A549 (cell line): ENCODE measurements around the gene APBB3. TPM values are rescaled to one million over a fixed set of nuclear protein-coding genes. Genes with fewer than 3 reads are reported as not detected.

ENCODE experiments used
- ATAC-seq, 2 experiments: fragments of 200-7000 bp in 1 of 2; fragments of >200 bp in 1 of 2; cut with Nextera tagmentation in 1 of 2; cut with Tn5 transposase in 1 of 2; 3 replicates each; pipeline versions ENCODE4 v1.8.0 to v1.9.1; 2018 to 2020; ENCODE audit warnings: mild to moderate bottlenecking in 1 of 2, moderate library complexity in 1 of 2
- CTCF ChIA-PET: fragments of 300-600 bp; sonication (Branson Sonifier 250); formaldehyde crosslinking; extraction: SDS; loops from one replicate; lab custom pipeline; 2021; ENCODE audit warnings: antibody characterized with exemption, inconsistent platforms; lab: Yijun Ruan, JAX
- POLR2A ChIA-PET: fragments of 350-600 bp; formaldehyde crosslinking; extraction: SDS; loops from one replicate; lab custom pipeline; 2021; ENCODE audit warnings: antibody characterized with exemption, inconsistent platforms; lab: Yijun Ruan, JAX
- DNase-seq, 2 experiments: peaks; one replicate each; pipeline versions ENCODE4 v3.0.0 to v3.0.0-alpha.2; 2011 to 2016; ENCODE audit warnings: low read depth in 1 of 2, low spot score in 1 of 2
- FAIRE-seq: peaks from 2 replicates; lab custom pipeline; 2011; peaks lifted over from hg19 to GRCh38; lab: Jason Lieb, UNC
- H3K27ac ChIP-seq, 2 experiments: fragments of >200 bp; sonication (Bioruptor Twin); formaldehyde crosslinking; 3 replicates each; pipeline ENCODE4 v1.5.1; 2016 to 2017
- H3K4me1 ChIP-seq: fragments of >200 bp; sonication (Bioruptor Twin); formaldehyde crosslinking; 3 replicates; pipeline ENCODE4 v1.6.1; 2016
- H3K4me2 ChIP-seq: fragments of >200 bp; sonication (Bioruptor Twin); formaldehyde crosslinking; 3 replicates; pipeline ENCODE4 v1.6.1; 2016
- H3K4me3 ChIP-seq: fragments of >200 bp; sonication (Bioruptor Twin); formaldehyde crosslinking; 3 replicates; pipeline ENCODE4 v1.5.1; 2016
- H3K9me3 ChIP-seq: fragments of >200 bp; sonication (Bioruptor Twin); formaldehyde crosslinking; 3 replicates; pipeline ENCODE4 v1.6.1; 2016
- BCL3 ChIP-seq: fragments of >200 bp; sonication (Bioruptor Twin); formaldehyde crosslinking; IDR thresholded peaks from 3 replicates; pipeline ENCODE4 v1.6.1; 2016
- BHLHE40 ChIP-seq: IDR thresholded peaks from 2 replicates; pipeline ENCODE4 v1.6.1; 2012; ENCODE audit warnings: low read depth, low read length, inconsistent platforms
- CBX2 ChIP-seq: fragments of 200-600 bp; sonication (generic); IDR thresholded peaks from 2 replicates; pipeline ENCODE4 v1.6.1; 2016; ENCODE audit warnings: low read depth, mild to moderate bottlenecking, borderline replicate concordance
- CHD2 ChIP-seq: fragments of 150-350 bp; IDR thresholded peaks from 2 replicates; pipeline ENCODE4 v1.6.1; 2014; ENCODE audit warnings: low read length; ENCODE audit not compliant: partially characterized antibody
- EHF ChIP-seq: fragments of 250-450 bp; sonication (Bioruptor Pico); IDR thresholded peaks from 2 replicates; pipeline ENCODE4 v1.5.0; 2020; ENCODE audit warnings: mild to moderate bottlenecking
- ELK1 ChIP-seq: fragments of 150-350 bp; IDR thresholded peaks from 2 replicates; pipeline ENCODE4 v1.6.1; 2014; ENCODE audit warnings: low read depth, mild to moderate bottlenecking, low read length
- EP300 ChIP-seq, 2 experiments: fragments of >200 bp; sonication (Bioruptor Twin); formaldehyde crosslinking; IDR thresholded peaks; 2 replicates in 1 of 2; 3 replicates in 1 of 2; pipeline ENCODE4 v1.6.1; 2016 to 2017
- FOXS1 ChIP-seq: fragments of 250-450 bp; sonication (Bioruptor Pico); IDR thresholded peaks from 2 replicates; pipeline ENCODE4 v1.5.0; 2020; ENCODE audit warnings: mild to moderate bottlenecking, moderate library complexity
- HES2 ChIP-seq: fragments of >200 bp; sonication (Bioruptor Twin); formaldehyde crosslinking; IDR thresholded peaks from 2 replicates; pipeline ENCODE4 v1.6.1; 2016
- HMGXB4 ChIP-seq: fragments of 250-450 bp; sonication (Bioruptor Pico); IDR thresholded peaks from 2 replicates; pipeline ENCODE4 v1.5.0; 2021; ENCODE audit warnings: mild to moderate bottlenecking, moderate library complexity, borderline replicate concordance
- HOXA7 ChIP-seq: fragments of 250-450 bp; sonication (Bioruptor Pico); IDR thresholded peaks from 2 replicates; pipeline ENCODE4 v1.5.0; 2020; ENCODE audit warnings: mild to moderate bottlenecking, moderate library complexity
- HOXB5 ChIP-seq: fragments of 250-450 bp; sonication (Bioruptor Pico); IDR thresholded peaks from 2 replicates; pipeline ENCODE4 v1.5.0; 2020; ENCODE audit warnings: mild to moderate bottlenecking, moderate library complexity
- JUN ChIP-seq, 2 experiments: fragments of >200 bp; sonication (Bioruptor Twin); formaldehyde crosslinking; IDR thresholded peaks; 2 replicates in 1 of 2; 3 replicates in 1 of 2; pipeline ENCODE4 v1.6.1; 2016 to 2017
- JUNB ChIP-seq: fragments of >200 bp; sonication (Bioruptor Twin); formaldehyde crosslinking; IDR thresholded peaks from 2 replicates; pipeline ENCODE4 v1.6.1; 2016
- KDM5A ChIP-seq: fragments of 200-600 bp; sonication (generic); IDR thresholded peaks from 2 replicates; pipeline ENCODE4 v1.6.1; 2016; ENCODE audit warnings: antibody characterized with exemption, mild to moderate bottlenecking
- MAFK ChIP-seq: fragments of 450-650 bp; IDR thresholded peaks from 2 replicates; pipeline ENCODE4 v1.6.1; 2014; ENCODE audit not compliant: partially characterized antibody
- MAX ChIP-seq: IDR thresholded peaks from 2 replicates; pipeline ENCODE4 v1.6.1; 2012
- MYC ChIP-seq: IDR thresholded peaks from 2 replicates; pipeline ENCODE4 v1.6.1; 2012; ENCODE audit warnings: mild to moderate bottlenecking, inconsistent platforms, low read length, improper control_type of control experiment, borderline replicate concordance
- NPAS2 ChIP-seq: fragments of 250-450 bp; sonication (Bioruptor Pico); IDR thresholded peaks from 2 replicates; pipeline ENCODE4 v1.8.0; 2022; ENCODE audit warnings: mild to moderate bottlenecking, moderate library complexity, borderline replicate concordance
- PBX3 ChIP-seq: IDR thresholded peaks from 2 replicates; pipeline ENCODE4 v1.6.1; 2012
- PHF8 ChIP-seq: fragments of 200-600 bp; sonication (generic); IDR thresholded peaks from 2 replicates; pipeline ENCODE4 v1.6.1; 2016; ENCODE audit warnings: low read depth, mild to moderate bottlenecking, antibody characterized with exemption, moderate library complexity, borderline replicate concordance
- POLR2A ChIP-seq: IDR thresholded peaks from 2 replicates; pipeline ENCODE4 v1.6.1; 2012; ENCODE audit warnings: mild to moderate bottlenecking, low read length
- RAD21 ChIP-seq, 2 experiments: fragments of >200 bp in 1 of 2; sonication (Bioruptor Twin) in 1 of 2; formaldehyde crosslinking in 1 of 2; IDR thresholded peaks in 1 of 2; conservative IDR thresholded peaks in 1 of 2; 2 replicates in 1 of 2; 3 replicates in 1 of 2; pipeline ENCODE4 v1.6.1; 2012 to 2018; ENCODE audit warnings: inconsistent platforms in 1 of 2
- REST ChIP-seq: fragments of 200-600 bp; sonication (generic); IDR thresholded peaks from 2 replicates; pipeline ENCODE4 v1.6.1; 2016; ENCODE audit warnings: antibody characterized with exemption, mild to moderate bottlenecking, moderate library complexity
- TFCP2L1 ChIP-seq: fragments of 250-450 bp; sonication (Bioruptor Pico); IDR thresholded peaks from 2 replicates; pipeline ENCODE4 v1.5.0; 2021; ENCODE audit warnings: mild to moderate bottlenecking
- USF2 ChIP-seq: fragments of 450-650 bp; IDR thresholded peaks from 2 replicates; pipeline ENCODE4 v1.6.1; 2014; ENCODE audit warnings: antibody characterized with exemption
- WGBS: methylation state at CpG from one replicate; pipeline ENCODE4 v1.1.6; 2017; ENCODE audit errors: missing lambda C conversion rate; 5-methylcytosine and 5-hydroxymethylcytosine counted together
- polyA minus RNA-seq: library from RNA; depleted of rRNA, polyadenylated mRNA; stranded (reverse); fragments of >200 nt; gene quantifications from 2 replicates; pipeline ENCODE4 v1.2.3, GENCODE V29; 2011; rRNA and poly(A)+ RNA removed
- polyA plus RNA-seq, 4 experiments: library from polyadenylated mRNA; depleted of rRNA in 3 of 4; stranded (reverse); fragments of >200 nt; fragmentation: RNase III in 1 of 4; extraction: RNeasy Plus Mini Kit Qiagen cat#74134 plus additional on column Dnase treatment in 1 of 4; gene quantifications; 2 replicates in 3 of 4; 3 replicates in 1 of 4; pipeline ENCODE4 v1.2.3, GENCODE V29; 2011 to 2017

Gene APBB3
- polyA plus RNA-seq (2011; rRNA removed) (11.7 and 13.4 TPM in 2 replicates), polyA plus RNA-seq (2017; fragmentation: RNase III; extraction: RNeasy Plus Mini Kit Qiagen cat#74134 plus additional on column Dnase treatment) (7.1 to 10.6 TPM (median 9.4 TPM) in 3 replicates), polyA minus RNA-seq (16.8 and 17.7 TPM in 2 replicates)
- 10.4 and 10.5 TPM in 2 replicates for polyA plus RNA-seq (2012; cell fraction: cytosol; rRNA removed)
- polyA plus RNA-seq (2012; cell fraction: nucleus; rRNA removed), result 102 and 116 TPM in 2 replicates

- Histone ChIP-seq H3K27ac (peak within 1 kb of the TSS; percentile 88), H3K4me1 (peaks cover 18% of the 10 kb centered on the region), H3K4me2 (peak within 1 kb of the TSS; percentile 99), H3K9me3 (no peaks in the 10 kb centered on the region), H3K4me3 (peak within 1 kb of the TSS; percentile 84)
- FAIRE-seq, result peak; percentile 63
- ATAC-seq, result peak; percentile 87 to 94
- under 1% methylated on average over 31 of the region's 74 CpGs for WGBS
- ChIA-PET CTCF (interaction anchor here (3.0 kb wide), 1 partner anchor 13 kb away, joined by 11 read pairs; no protein-coding TSS in a partner anchor), POLR2A (interaction anchor here (0.7 to 3.4 kb wide), 7 partner anchors 10 to 83 kb away, joined by 3 to 16 read pairs (median 3); partner anchors contain the start of genes EIF4EBP3, IK, NDUFA2 and TMCO6)
- DNase-seq, result peak; percentile 96 to 98
- TF ChIP-seq JUN (IDR thresholded peaks at IDR 0.05), result peak; percentile 69 to 97; a peak in 4 of 5 replicates
- TF ChIP-seq USF2, result peak; percentile 90
- no peak for TF ChIP-seq CHD2
- TF ChIP-seq JUNB, result no peak
- TF ChIP-seq HOXB5 (CRISPR knock-in tag), result 0 out of 2 replicates have a peak, but pooled peaks have one; percentile 40
- no peak for TF ChIP-seq BHLHE40
- peak in 1 of 2 experiments; percentile 10; a peak in 2 of 5 replicates for TF ChIP-seq RAD21 (conservative IDR thresholded peaks at IDR 0.05 in 1 of 2, IDR thresholded peaks at IDR 0.05 in 1 of 2)
- no peak for TF ChIP-seq HES2
- TF ChIP-seq TFCP2L1 (CRISPR knock-in tag), result no peak
- peak; percentile 72; the same call in 1 of the 2 replicates for TF ChIP-seq KDM5A
- TF ChIP-seq HMGXB4 (CRISPR knock-in tag), result peak; percentile 50; the same call in 1 of the 2 replicates
- TF ChIP-seq BCL3, result peak; percentile 87; the same call in 1 of the 3 replicates
- peak; percentile 62; the same call in 1 of the 2 replicates for TF ChIP-seq MYC
- TF ChIP-seq PBX3, result peak; percentile 47
- peak; percentile 89; the same call in 1 of the 2 replicates for TF ChIP-seq PHF8
- peak; percentile 75 for TF ChIP-seq POLR2A
- no peak for TF ChIP-seq CBX2
- peak; percentile 72; the same call in 1 of the 2 replicates for TF ChIP-seq NPAS2
- no peak; the same call in 1 of the 2 replicates for TF ChIP-seq REST
- no peak for TF ChIP-seq MAFK
- 0 out of 2 replicates have a peak, but pooled peaks have one; percentile 55 for TF ChIP-seq EHF
- peak; percentile 88 for TF ChIP-seq ELK1
- peak; percentile 98 for TF ChIP-seq MAX
- TF ChIP-seq EP300 (IDR thresholded peaks at IDR 0.05), result no peak
- TF ChIP-seq HOXA7 (CRISPR knock-in tag), result no peak
- TF ChIP-seq FOXS1 (CRISPR knock-in tag), result no peak
Observed at GRCh38 chr5:140564196-140565023, at the start of gene APBB3, which contains the start of gene SLC35A4. TSS of gene APBB3 (minus strand) at chr5:140564598. CDS start at chr5:140564245, 353 bp downstream. TSS of gene SLC35A4 (plus strand) at chr5:140564828. CDS start at chr5:140567170, 2,342 bp downstream.
